Stimulated activated CD8-positive, alpha-beta memory T cell treated with anti-CD3 and anti-CD28 coated beads, Interleukin-12 subunit alpha, Interleukin-12 subunit beta, amount 100 ng/mL, for 1 hour (primary cell): ENCODE data around the gene KRTAP12-1.
"Not testable (repeated sequence)": the region's sequence is repeated elsewhere in the genome, so short reads cannot be mapped to it uniquely, and the experiment has no call there.

Experiments
- DNase-seq: peaks from one replicate; pipeline ENCODE4 v3.0.0-alpha.2; 2020; ENCODE audit warnings: low read depth

The KRTAP12-1 gene

GRCh38 chr21:44667612-44668011, 14.4 kb downstream of the KRTAP12-1 start:
- DNase-seq, result no peak

GRCh38 chr21:44666401-44667320, 15.3 kb downstream of the KRTAP12-1 start, which contains the start of gene KRTAP12-2:
TSS of gene KRTAP12-2 (minus strand) at chr21:44666927. CDS start at chr21:44666886, 41 bp downstream.
- no peak for DNase-seq

GRCh38 chr21:44664691-44665090, 17.3 kb downstream of the KRTAP12-1 start:
- DNase-seq, result no peak

GRCh38 chr21:44661567-44661966, 20.4 kb downstream of the KRTAP12-1 start:
- DNase-seq, result not testable (repeated sequence)

- no peak for DNase-seq
Measured at GRCh38 chr21:44658913-44659595, 22.9 kb downstream of the KRTAP12-1 start.

GRCh38 chr21:44658541-44658910, 23.4 kb downstream of the KRTAP12-1 start:
- DNase-seq, result no peak

- DNase-seq, result no peak
Measured at GRCh38 chr21:44657635-44658540, 24.1 kb downstream of the KRTAP12-1 start, which contains the start of gene KRTAP12-3. TSS of gene KRTAP12-3 (plus strand) at chr21:44657932. CDS start at chr21:44657980, 48 bp downstream.

- no peak for DNase-seq
Measured at GRCh38 chr21:44656868-44657267, 25.1 kb downstream of the KRTAP12-1 start.

GRCh38 chr21:44654576-44655175, 27.3 kb downstream of the KRTAP12-1 start, which contains the start of gene KRTAP12-4:
TSS of gene KRTAP12-4 (minus strand) at chr21:44654659. CDS start at chr21:44654614, 45 bp downstream.
- DNase-seq, result no peak

GRCh38 chr21:44653656-44654575, 28.0 kb downstream of the KRTAP12-1 start:
- DNase-seq, result peak; percentile 27

GRCh38 chr21:44653123-44653522, 28.8 kb downstream of the KRTAP12-1 start:
- DNase-seq, result no peak

GRCh38 chr21:44650973-44651675, 30.8 kb downstream of the KRTAP12-1 start:
- no peak for DNase-seq

GRCh38 chr21:44650265-44650972, 31.5 kb downstream of the KRTAP12-1 start:
- no peak for DNase-seq

- DNase-seq, result no peak
Measured at GRCh38 chr21:44649521-44650100, 32.4 kb downstream of the KRTAP12-1 start.

- DNase-seq, result no peak
Measured at GRCh38 chr21:44648557-44649311, 33.2 kb downstream of the KRTAP12-1 start.

- no peak for DNase-seq
Measured at GRCh38 chr21:44647222-44647552, 34.8 kb downstream of the KRTAP12-1 start.

GRCh38 chr21:44646366-44647221, 35.4 kb downstream of the KRTAP12-1 start, which contains the start of gene KRTAP10-11:
TSS of gene KRTAP10-11 (plus strand) at chr21:44646414. CDS start at chr21:44646459, 45 bp downstream.
- DNase-seq, result not testable (repeated sequence)
